A673 (cell line): ENCODE measurements around the gene P3H4.

Source experiments
- CTCF ChIP-seq: fragments of 300-800, 200-600 bp; sonication (generic); conservative IDR thresholded peaks from 2 replicates; pipeline ENCODE4 v1.5.1; 2017; ENCODE audit warnings: low read depth, mild to moderate bottlenecking, antibody characterized with exemption, low read length, moderate library complexity, mixed read lengths
- EZH2 ChIP-seq: fragments of 200-600 bp; sonication (generic); IDR thresholded peaks from 2 replicates; pipeline ENCODE4 v1.6.1; 2017; ENCODE audit warnings: borderline replicate concordance, low read depth, mild to moderate bottlenecking, mixed read lengths, antibody characterized with exemption, low read length; ENCODE audit not compliant: poor library complexity, severe bottlenecking

GRCh38 chr17:41782142-41782541 is 29.6 kb downstream of the P3H4 start:
- no peak for TF ChIP-seq CTCF
- TF ChIP-seq EZH2: no peak
